H1 (cell line): ENCODE results near the gene TEX2. TPM values are rescaled to one million over a fixed set of nuclear protein-coding genes. Genes with fewer than 3 reads are reported as not detected.

Source experiments
- CTCF ChIA-PET: fragments of 300-600 bp; sonication (Branson Sonifier 250); formaldehyde crosslinking; loops from one replicate; lab custom pipeline; 2021; ENCODE audit not compliant: partially characterized antibody; lab: Charles Lee
- POLR2A ChIA-PET: fragments of 300-600 bp; sonication (Branson Sonifier 250); formaldehyde crosslinking; loops from one replicate; lab custom pipeline; 2021; ENCODE audit warnings: inconsistent platforms; ENCODE audit not compliant: partially characterized antibody; lab: Charles Lee
- DNase-seq, 2 experiments: peaks; one replicate each; pipeline versions ENCODE4 v3.0.0 to v3.0.0-alpha.2; 2010 to 2022; ENCODE audit warnings: low spot score in 2 of 2, low read depth in 1 of 2, mixed read lengths in 1 of 2
- FAIRE-seq: peaks from 2 replicates; lab custom pipeline; 2011; peaks lifted over from hg19 to GRCh38; lab: Jason Lieb, UNC
- H2AFZ ChIP-seq: 2 replicates; pipeline ENCODE4 v1.8.1; 2012; ENCODE audit warnings: low read length, inconsistent platforms
- H2AK5ac ChIP-seq: 2 replicates; pipeline ENCODE4 v1.6.1; 2013; ENCODE audit warnings: low read depth, low read length
- H2BK120ac ChIP-seq: replicated peaks from 2 replicates; pipeline ENCODE3; 2013; ENCODE audit warnings: low read depth, low read length, inconsistent platforms
- H2BK12ac ChIP-seq: 2 replicates; pipeline ENCODE4 v1.6.1; 2013; ENCODE audit warnings: low read depth, low read length
- H2BK15ac ChIP-seq: 2 replicates; pipeline ENCODE4 v1.6.1; 2013; ENCODE audit warnings: low read length
- H2BK20ac ChIP-seq: 2 replicates; pipeline ENCODE4 v1.6.1; 2013; ENCODE audit warnings: low read length
- H2BK5ac ChIP-seq: 2 replicates; pipeline ENCODE4 v1.6.1; 2013; ENCODE audit warnings: low read depth, low read length
- H3K14ac ChIP-seq: 2 replicates; pipeline ENCODE4 v1.6.1; 2013; ENCODE audit warnings: inconsistent platforms; ENCODE audit not compliant: insufficient read length
- H3K18ac ChIP-seq: 2 replicates; pipeline ENCODE4 v1.6.1; 2013; ENCODE audit warnings: low read length; ENCODE audit errors: extremely low read depth
- H3K23ac ChIP-seq: 2 replicates; pipeline ENCODE4 v1.6.1; 2013; ENCODE audit warnings: inconsistent platforms; ENCODE audit not compliant: insufficient read length
- H3K23me2 ChIP-seq: 2 replicates; pipeline ENCODE4 v1.6.1; 2013; ENCODE audit warnings: low read depth, low read length
- H3K27ac ChIP-seq: 2 replicates; pipeline ENCODE4 v1.6.1; 2011; ENCODE audit warnings: low read depth, low read length, inconsistent platforms
- H3K27me3 ChIP-seq, 4 experiments: replicated peaks in 1 of 4; 1 replicate in 1 of 4; 2 replicates in 3 of 4; pipeline versions ENCODE4 v1.6.1 to v1.8.1; 2011 to 2013; ENCODE audit warnings: low read length in 3 of 4, mild to moderate bottlenecking in 3 of 4, inconsistent platforms in 2 of 4, mixed read lengths in 2 of 4, moderate library complexity in 1 of 4; ENCODE audit not compliant: control insufficient read depth in 3 of 4, insufficient read depth in 3 of 4; ENCODE audit errors: extremely low read depth in 1 of 4
- H3K36me3 ChIP-seq, 4 experiments: 2 replicates each; pipeline versions ENCODE4 v1.6.1 to v1.8.1; 2011 to 2013; ENCODE audit warnings: mild to moderate bottlenecking in 4 of 4, low read length in 3 of 4, moderate library complexity in 2 of 4, control low read depth in 1 of 4, inconsistent platforms in 1 of 4; ENCODE audit not compliant: insufficient read depth in 4 of 4, control insufficient read depth in 2 of 4
- H3K4ac ChIP-seq: replicated peaks from 2 replicates; pipeline ENCODE3; 2013; ENCODE audit warnings: low read length, low read depth, mixed read lengths, inconsistent platforms; ENCODE audit not compliant: insufficient read length
- H3K4me1 ChIP-seq, 4 experiments: replicated peaks in 1 of 4; 1 replicate in 1 of 4; 2 replicates in 3 of 4; pipeline versions ENCODE4 v1.6.1 to v1.8.1; 2011 to 2013; ENCODE audit warnings: low read length in 3 of 4, inconsistent platforms in 2 of 4, mixed read lengths in 1 of 4; ENCODE audit not compliant: insufficient read depth in 4 of 4, control insufficient read depth in 3 of 4
- H3K4me2 ChIP-seq, 2 experiments: 2 replicates each; pipeline versions ENCODE4 v1.6.1 to v1.8.1; 2011 to 2013; ENCODE audit warnings: low read depth in 2 of 2, low read length in 2 of 2, control low read depth in 1 of 2, inconsistent platforms in 1 of 2, mild to moderate bottlenecking in 1 of 2; ENCODE audit not compliant: insufficient read depth in 1 of 2
- H3K4me3 ChIP-seq, 4 experiments: fragments of 200-600, 300-600 bp in 1 of 4; sonication (generic), shearing (Covaris generic), sonication (Bioruptor Twin) in 1 of 4; 2 replicates each; pipeline versions ENCODE4 v1.5.1 to v1.8.1; 2011 to 2016; ENCODE audit warnings: low read length in 4 of 4, low read depth in 3 of 4, control low read depth in 2 of 4, inconsistent platforms in 2 of 4, mild to moderate bottlenecking in 2 of 4, mixed read lengths in 1 of 4, moderate library complexity in 1 of 4; ENCODE audit not compliant: insufficient read depth in 2 of 4; ENCODE audit errors: extremely low read depth in 1 of 4
- H3K56ac ChIP-seq: replicated peaks from 2 replicates; pipeline ENCODE3; 2013; ENCODE audit warnings: low read depth, mild to moderate bottlenecking, mixed read lengths, low read length, inconsistent platforms; ENCODE audit not compliant: insufficient read length
- H3K79me1 ChIP-seq: 2 replicates; pipeline ENCODE4 v1.6.1; 2013; ENCODE audit warnings: low read depth, low read length, control low read depth
- H3K79me2 ChIP-seq, 2 experiments: 2 replicates each; pipeline versions ENCODE4 v1.6.1 to v1.8.1; 2012 to 2013; ENCODE audit warnings: low read length in 2 of 2, mild to moderate bottlenecking in 2 of 2, inconsistent platforms in 1 of 2; ENCODE audit not compliant: insufficient read depth in 2 of 2, control insufficient read depth in 1 of 2
- H3K9ac ChIP-seq, 4 experiments: replicated peaks in 1 of 4; 1 replicate in 1 of 4; 2 replicates in 3 of 4; pipeline versions ENCODE4 v1.6.1 to v1.8.1; 2011 to 2013; ENCODE audit warnings: low read depth in 3 of 4, low read length in 3 of 4, control low read depth in 2 of 4, mild to moderate bottlenecking in 2 of 4, moderate library complexity in 2 of 4, inconsistent platforms in 1 of 4; ENCODE audit errors: extremely low read depth in 1 of 4
- H3K9me3 ChIP-seq, 2 experiments: 2 replicates each; pipeline versions ENCODE4 v1.6.1 to v1.8.1; 2012 to 2013; ENCODE audit warnings: mild to moderate bottlenecking in 2 of 2, moderate library complexity in 2 of 2, control low read depth in 1 of 2, inconsistent platforms in 1 of 2, low read depth in 1 of 2, low read length in 1 of 2, mixed read lengths in 1 of 2; ENCODE audit not compliant: insufficient read depth in 2 of 2
- H4K20me1 ChIP-seq, 2 experiments: replicated peaks in 1 of 2; 2 replicates each; pipeline versions ENCODE3 to v1.8.1; 2011 to 2013; ENCODE audit warnings: inconsistent platforms in 2 of 2, low read length in 2 of 2, mild to moderate bottlenecking in 1 of 2; ENCODE audit not compliant: insufficient read depth in 2 of 2, control insufficient read depth in 1 of 2
- H4K5ac ChIP-seq: 2 replicates; pipeline ENCODE4 v1.6.1; 2013; ENCODE audit warnings: low read length, low read depth, mixed read lengths, inconsistent platforms; ENCODE audit not compliant: insufficient read length
- H4K8ac ChIP-seq: 2 replicates; pipeline ENCODE4 v1.8.0; 2013; ENCODE audit warnings: mild to moderate bottlenecking, moderate library complexity, low read length, inconsistent platforms; ENCODE audit not compliant: insufficient read depth; ENCODE audit errors: extremely low read depth
- H4K91ac ChIP-seq: replicated peaks from 2 replicates; pipeline ENCODE3; 2013; ENCODE audit warnings: low read length, mixed read lengths, inconsistent platforms; ENCODE audit not compliant: insufficient read length
- GTF2F1 ChIP-seq: IDR thresholded peaks from 2 replicates; pipeline ENCODE4 v1.6.1; 2012; ENCODE audit warnings: low read depth, low read length, improper control_type of control experiment, borderline replicate concordance
- KDM1A ChIP-seq: fragments of 200-600, 300-600 bp; sonication (generic); IDR thresholded peaks from 2 replicates; pipeline ENCODE4 v1.7.1; 2016; ENCODE audit warnings: mild to moderate bottlenecking, low read length, borderline replicate concordance
- KDM5A ChIP-seq: fragments of 200-600 bp; IDR thresholded peaks from 2 replicates; pipeline ENCODE4 v1.7.1; 2012; ENCODE audit warnings: mild to moderate bottlenecking, low read length, inconsistent platforms, mixed read lengths
- NANOG ChIP-seq: IDR thresholded peaks from 2 replicates; pipeline ENCODE4 v1.6.1; 2011; ENCODE audit warnings: low read length, low read depth, mild to moderate bottlenecking, inconsistent platforms; ENCODE audit not compliant: insufficient read depth, poor library complexity, severe bottlenecking
- RBBP5 ChIP-seq: IDR thresholded peaks from 2 replicates; pipeline ENCODE4 v1.7.1; 2012; ENCODE audit warnings: low read depth, mild to moderate bottlenecking, inconsistent platforms, low read length, moderate library complexity, borderline replicate concordance
- RXRA ChIP-seq: IDR thresholded peaks from 2 replicates; pipeline ENCODE4 v1.6.1; 2011; ENCODE audit warnings: low read depth, mild to moderate bottlenecking, low read length, moderate library complexity; ENCODE audit not compliant: insufficient read depth
- SIN3A ChIP-seq, 2 experiments: IDR thresholded peaks in 1 of 2; conservative IDR thresholded peaks in 1 of 2; 2 replicates each; pipeline ENCODE4 v1.6.1; 2011 to 2012; ENCODE audit warnings: low read length in 2 of 2, improper control_type of control experiment in 1 of 2, low read depth in 1 of 2, mild to moderate bottlenecking in 1 of 2
- SIX5 ChIP-seq: IDR thresholded peaks from 2 replicates; pipeline ENCODE4 v1.6.1; 2011; ENCODE audit warnings: mild to moderate bottlenecking, low read depth, low read length
- TAF1 ChIP-seq: IDR thresholded peaks from 2 replicates; pipeline ENCODE4 v1.6.1; 2011; ENCODE audit warnings: mild to moderate bottlenecking, low read depth, low read length
- TBP ChIP-seq: IDR thresholded peaks from 2 replicates; pipeline ENCODE4 v1.6.1; 2011; ENCODE audit warnings: low read depth, low read length, improper control_type of control experiment
- ZNF274 ChIP-seq: IDR thresholded peaks from 2 replicates; pipeline ENCODE4 v1.7.0; 2012; ENCODE audit warnings: low read length, borderline replicate concordance; ENCODE audit errors: extremely low read depth
- WGBS, 2 experiments: shearing (Covaris generic) in 1 of 2; methylation state at CpG; one replicate each; pipeline versions ENCODE4 v1.1.6 to v1.1.7; 2013 to 2015; ENCODE audit warnings: low lambda C conversion rate in 2 of 2, mixed read lengths in 2 of 2, inconsistent platforms in 1 of 2, low coverage in 1 of 2, missing lambda C conversion rate in 1 of 2; ENCODE audit not compliant: insufficient replicate concordance in 2 of 2, insufficient coverage in 1 of 2, insufficient read length in 1 of 2; ENCODE audit errors: extremely low coverage in 1 of 2, missing lambda C conversion rate in 1 of 2; 5-methylcytosine and 5-hydroxymethylcytosine counted together
- polyA plus RNA-seq, 7 experiments: library from polyadenylated mRNA; depleted of rRNA in 3 of 7; stranded (reverse) in 5 of 7; unstranded in 2 of 7; fragments of >200 nt in 5 of 7; fragments of 200-250 nt in 2 of 7; gene quantifications; 1 replicate in 5 of 7; 2 replicates in 1 of 7; 4 replicates in 1 of 7; pipeline versions ENCODE4 v1.2.1 to v1.2.3, GENCODE V29; 2011 to 2013; ENCODE audit warnings: missing spikeins in 2 of 7, mixed read lengths in 2 of 7
- total RNA-seq: library from RNA; stranded (reverse); fragmentation: NEBNext Ultra II Directional; extraction: Animal tissue kit (Norgen Biotek cat#: 25700); gene quantifications from 2 replicates; pipeline ENCODE4 v1.2.1, GENCODE V29; 2021

TEX2 gene
- total and polyA plus RNA-seq, 2 of the 8 experiments (the other 6 are each of a cell fraction or from before 2014, with no cell fraction given) = 6.1 to 15.6 TPM

- Histone ChIP-seq H4K91ac (no peak overlapping the region), H2BK20ac (no peak overlapping the region), H3K79me2 (no peaks in the 10 kb centered on the region), H3K9ac (no peak overlapping the region), H3K4me1 (peaks cover 0 to 3% (median 0%) of the 10 kb centered on the region in 4 experiments; a peak in 1 of 7 replicates), H3K18ac (no peak overlapping the region; the same call in 1 of the 2 replicates), H3K4me2 (no peak overlapping the region), H3K9me3 (no peaks in the 10 kb centered on the region), H3K27ac (no peak overlapping the region), H3K23me2 (no peaks in the 10 kb centered on the region), H3K27me3 (no peaks in the 10 kb centered on the region), H4K5ac (no peak overlapping the region), H3K4ac (no peak overlapping the region), H2AK5ac (no peak overlapping the region), H2AFZ (no peak overlapping the region), H3K4me3 (no peak overlapping the region), H2BK15ac (no peak overlapping the region), H3K79me1 (no peaks in the 10 kb centered on the region), H3K14ac (no peak overlapping the region), H4K20me1 (no peaks in the 10 kb centered on the region), H3K56ac (no peak overlapping the region), H4K8ac (no peak overlapping the region), H3K36me3 (no peaks in the 10 kb centered on the region), H2BK12ac (no peak overlapping the region), H2BK5ac (no peak overlapping the region), H3K23ac (no peak overlapping the region), H2BK120ac (no peak overlapping the region)
- CTCF ChIA-PET = interaction anchor here (0.7 to 2.5 kb wide), 6 partner anchors 9 to 164 kb away, joined by 3 to 19 read pairs (median 5); no protein-coding TSS in a partner anchor
- FAIRE-seq = no peak
- 93% methylated on average over 8 of the region's 8 CpGs; no CpG with 5 or more reads in 1 of the 2 experiments for WGBS, 2 experiments
- POLR2A ChIA-PET = interaction anchor here (0.7 to 2.2 kb wide), 4 partner anchors 10 to 33 kb away, joined by 3 to 7 read pairs (median 3); partner anchors contain the start of gene ERN1
- no peak for DNase-seq
- no peak for TF ChIP-seq SIN3A (conservative IDR thresholded peaks at IDR 0.05 in 1 of 2, IDR thresholded peaks at IDR 0.05 in 1 of 2; ENCODE audit: low read depth in 1 of 2, low read length in 2 of 2)
- no peak for TF ChIP-seq TAF1
- no peak for TF ChIP-seq TBP
- no peak for TF ChIP-seq RBBP5
- no peak for TF ChIP-seq RXRA
- no peak for TF ChIP-seq ZNF274
- no peak for TF ChIP-seq GTF2F1
- no peak for TF ChIP-seq NANOG
- no peak for TF ChIP-seq SIX5
- TF ChIP-seq KDM5A = no peak
- no peak for TF ChIP-seq KDM1A
Observed at GRCh38 chr17:64115043-64115698, 147.9 kb downstream of the TEX2 start.
